Activated naive CD4-positive, alpha-beta T cell treated with anti-CD3 and anti-CD28 coated beads, Interleukin-2, amount 10 ng/mL, durations not matched to agents 7 days and 5 days (primary cell): Measurements from ENCODE around the gene ADAMTS2.
A peak's percentile ranks its signal among the peaks of the same experiment; 100 is the strongest.

ENCODE experiments used
- CTCF ChIA-PET: fragments of 350-600 bp; sonication (Branson Sonifier 250); formaldehyde crosslinking; loops from one replicate; lab custom pipeline; 2021; ENCODE audit warnings: antibody characterized with exemption; lab: Charles Lee
- DNase-seq: peaks from one replicate; pipeline ENCODE4 v3.0.0-alpha.2; 2020
- H3K27ac Mint-ChIP-seq: one replicate; pipeline ENCODE4 v1.8.0; 2021; ENCODE audit warnings: mild to moderate bottlenecking, moderate library complexity, mixed read lengths
- H3K27me3 Mint-ChIP-seq: one replicate; pipeline ENCODE4 v1.8.0; 2021; ENCODE audit warnings: mild to moderate bottlenecking, mixed read lengths
- H3K36me3 Mint-ChIP-seq: one replicate; pipeline ENCODE4 v1.8.0; 2021; ENCODE audit warnings: mixed read lengths
- H3K4me1 Mint-ChIP-seq: one replicate; pipeline ENCODE4 v1.8.0; 2021; ENCODE audit warnings: mixed read lengths
- H3K4me3 Mint-ChIP-seq: one replicate; pipeline ENCODE4 v1.8.0; 2021; ENCODE audit warnings: mild to moderate bottlenecking, moderate library complexity, mixed read lengths
- H3K9me3 Mint-ChIP-seq: one replicate; pipeline ENCODE4 v1.8.0; 2021; ENCODE audit warnings: mixed read lengths

Gene ADAMTS2

DNA sequence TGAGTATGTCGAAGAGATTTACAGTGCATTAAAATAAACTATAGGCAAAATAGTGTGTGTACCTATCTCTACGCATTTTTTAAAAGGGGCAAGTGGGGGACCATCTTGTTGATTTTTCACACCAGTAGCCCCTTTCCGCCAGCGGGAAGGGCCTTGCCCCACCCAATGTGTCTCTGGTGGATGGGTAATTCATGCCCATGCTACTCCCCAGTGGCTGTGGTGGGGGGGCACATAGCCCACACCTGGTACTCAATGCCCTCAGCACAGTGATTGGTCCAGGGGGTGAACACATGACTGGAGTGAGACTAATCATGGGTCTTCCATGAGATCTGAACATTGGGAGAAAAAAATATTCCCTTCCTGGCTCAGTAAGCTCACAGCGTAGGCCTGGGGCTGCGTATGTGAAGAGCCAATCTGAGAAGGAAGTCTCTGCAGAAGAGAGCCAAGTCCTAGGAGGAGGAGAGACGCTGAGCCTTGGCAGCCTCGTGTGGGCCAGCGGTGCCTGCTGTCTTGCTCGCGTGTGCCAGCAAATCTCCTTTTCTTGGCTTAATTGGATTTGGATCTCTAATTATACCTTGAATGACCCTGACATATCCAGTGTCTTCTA lies 103.4 kb downstream of the ADAMTS2 start:
- H3K27me3 Mint-ChIP-seq = peaks cover 4% of the 10 kb centered on the region
- H3K27ac Mint-ChIP-seq = no peak overlapping the region
- no peak overlapping the region for H3K4me3 Mint-ChIP-seq
- peaks cover 21% of the 10 kb centered on the region for H3K9me3 Mint-ChIP-seq
- DNase-seq = peak; percentile 3
- CTCF ChIA-PET = no interaction called here
- no peaks in the 10 kb centered on the region for H3K36me3 Mint-ChIP-seq
- H3K4me1 Mint-ChIP-seq = no peaks in the 10 kb centered on the region

DNA sequence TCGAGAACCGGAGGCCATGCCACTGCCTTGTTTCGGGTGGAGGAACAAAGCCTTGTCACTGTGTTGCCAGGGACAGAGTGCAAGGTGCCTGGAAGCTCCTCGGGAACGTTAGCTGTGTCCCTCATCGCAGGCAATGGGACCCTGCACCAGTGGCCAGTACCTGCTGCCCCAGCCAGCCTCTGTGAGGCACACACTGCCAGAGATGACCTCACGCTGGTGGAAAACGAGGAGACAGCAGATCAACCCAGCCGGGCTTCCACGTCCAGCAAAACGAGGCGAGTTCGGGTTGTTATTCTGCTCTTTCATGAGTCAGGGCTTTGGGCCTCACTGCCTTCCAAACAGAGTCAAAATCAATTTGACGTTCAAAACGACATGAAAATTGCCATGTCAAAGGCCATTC lies 104.1 kb downstream of the ADAMTS2 start:
- DNase-seq = peak; percentile 3
- Mint-ChIP-seq H3K9me3 (peaks cover 23% of the 10 kb centered on the region), H3K4me3 (no peak overlapping the region), H3K27ac (no peak overlapping the region), H3K4me1 (no peaks in the 10 kb centered on the region), H3K27me3 (peaks cover 4% of the 10 kb centered on the region), H3K36me3 (no peaks in the 10 kb centered on the region)
- CTCF ChIA-PET = no interaction called here

DNA sequence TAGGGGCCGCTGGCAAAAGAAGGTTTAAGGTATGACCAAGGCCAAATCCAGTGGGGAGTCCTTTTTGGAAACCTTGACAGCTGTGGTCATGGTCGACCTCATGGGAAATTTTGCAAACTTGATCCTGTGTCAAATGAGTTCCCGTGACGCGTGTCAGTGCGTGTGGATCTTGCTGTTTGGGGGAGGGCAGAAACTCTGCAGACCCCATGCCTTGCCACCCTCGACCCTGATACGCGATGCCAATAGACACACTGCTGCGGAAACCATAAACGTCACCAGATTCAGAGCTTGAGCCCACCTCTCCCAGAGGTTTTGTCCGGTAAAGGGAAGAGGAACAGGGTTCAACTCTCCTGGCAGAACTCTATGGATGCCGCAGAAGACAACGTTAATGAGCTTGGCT lies 104.7 kb downstream of the ADAMTS2 start:
- Mint-ChIP-seq H3K27ac (no peak overlapping the region), H3K9me3 (peaks cover 23% of the 10 kb centered on the region), H3K36me3 (no peaks in the 10 kb centered on the region), H3K27me3 (peaks cover 4% of the 10 kb centered on the region), H3K4me3 (no peak overlapping the region), H3K4me1 (no peaks in the 10 kb centered on the region)
- CTCF ChIA-PET = no interaction called here
- DNase-seq = peak; percentile 13

DNA sequence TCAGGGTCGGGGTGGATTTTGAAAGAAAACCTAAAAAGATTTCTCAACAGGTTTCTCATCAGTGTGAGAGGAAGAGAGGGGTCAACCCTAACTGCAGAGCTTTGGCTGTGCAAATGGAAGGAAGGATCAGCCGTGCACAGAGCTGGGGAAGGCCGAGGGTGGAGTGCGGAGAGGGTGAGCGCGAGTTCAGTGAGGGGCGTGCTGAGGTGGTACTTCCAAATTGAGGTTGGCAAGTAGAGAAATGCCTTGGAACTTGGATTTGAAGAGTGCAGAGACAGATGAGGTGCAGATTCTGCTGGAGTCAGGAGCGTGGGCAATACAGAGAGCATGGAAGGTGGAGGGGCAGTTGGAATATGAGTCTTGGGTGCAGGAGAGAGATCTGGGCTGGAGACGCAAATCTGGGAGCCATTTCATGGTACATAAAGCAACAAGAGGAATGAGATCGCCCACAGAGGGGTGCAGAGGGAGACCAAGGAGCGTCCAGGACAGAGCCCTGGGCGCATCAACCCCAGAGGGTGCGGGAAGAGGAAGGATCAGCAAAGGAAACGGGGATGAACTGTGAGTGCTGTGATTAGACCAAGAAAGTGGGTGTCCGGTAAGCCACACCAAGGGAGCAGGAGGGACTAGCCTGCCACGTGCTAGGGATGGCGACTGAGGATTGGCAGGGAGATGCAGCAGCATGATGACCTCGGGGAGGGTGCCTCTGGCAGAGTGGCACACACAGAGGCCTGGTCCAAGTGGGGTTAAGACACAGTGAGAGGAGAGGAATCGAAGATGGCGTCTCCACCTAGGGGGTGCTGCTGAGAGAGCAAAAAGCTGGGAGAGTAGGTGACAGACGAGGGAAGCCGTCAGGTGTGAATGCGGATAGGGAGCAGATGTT lies 105.8 kb downstream of the ADAMTS2 start:
- Mint-ChIP-seq H3K27me3 (peaks cover 4% of the 10 kb centered on the region), H3K27ac (no peak overlapping the region), H3K9me3 (peaks cover 23% of the 10 kb centered on the region), H3K36me3 (no peaks in the 10 kb centered on the region), H3K4me1 (no peaks in the 10 kb centered on the region), H3K4me3 (no peak overlapping the region)
- DNase-seq = peak; percentile 13
- CTCF ChIA-PET = no interaction called here

DNA sequence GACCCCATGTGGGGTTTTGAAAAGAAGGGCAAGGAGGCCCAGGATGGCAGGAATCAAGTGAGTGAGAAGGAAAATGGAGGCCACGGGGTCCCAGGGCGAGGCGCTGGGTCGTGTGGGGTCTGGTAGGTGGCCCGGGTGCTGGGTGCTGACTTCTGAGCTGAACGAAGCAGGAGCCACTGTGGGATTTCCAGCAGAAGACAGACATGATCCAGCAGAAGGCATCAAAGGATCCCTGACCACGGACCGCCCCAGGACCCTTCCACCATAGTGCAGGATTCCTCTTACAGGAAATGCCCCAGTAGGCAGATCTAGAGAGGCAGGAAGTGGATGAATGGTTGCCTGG lies 106.7 kb downstream of the ADAMTS2 start:
- H3K36me3 Mint-ChIP-seq = no peaks in the 10 kb centered on the region
- peaks cover 21% of the 10 kb centered on the region for H3K9me3 Mint-ChIP-seq
- no peak overlapping the region for H3K27ac Mint-ChIP-seq
- no peaks in the 10 kb centered on the region for H3K27me3 Mint-ChIP-seq
- CTCF ChIA-PET = no interaction called here
- H3K4me1 Mint-ChIP-seq = no peaks in the 10 kb centered on the region
- no peak overlapping the region for H3K4me3 Mint-ChIP-seq
- DNase-seq = no peak

DNA sequence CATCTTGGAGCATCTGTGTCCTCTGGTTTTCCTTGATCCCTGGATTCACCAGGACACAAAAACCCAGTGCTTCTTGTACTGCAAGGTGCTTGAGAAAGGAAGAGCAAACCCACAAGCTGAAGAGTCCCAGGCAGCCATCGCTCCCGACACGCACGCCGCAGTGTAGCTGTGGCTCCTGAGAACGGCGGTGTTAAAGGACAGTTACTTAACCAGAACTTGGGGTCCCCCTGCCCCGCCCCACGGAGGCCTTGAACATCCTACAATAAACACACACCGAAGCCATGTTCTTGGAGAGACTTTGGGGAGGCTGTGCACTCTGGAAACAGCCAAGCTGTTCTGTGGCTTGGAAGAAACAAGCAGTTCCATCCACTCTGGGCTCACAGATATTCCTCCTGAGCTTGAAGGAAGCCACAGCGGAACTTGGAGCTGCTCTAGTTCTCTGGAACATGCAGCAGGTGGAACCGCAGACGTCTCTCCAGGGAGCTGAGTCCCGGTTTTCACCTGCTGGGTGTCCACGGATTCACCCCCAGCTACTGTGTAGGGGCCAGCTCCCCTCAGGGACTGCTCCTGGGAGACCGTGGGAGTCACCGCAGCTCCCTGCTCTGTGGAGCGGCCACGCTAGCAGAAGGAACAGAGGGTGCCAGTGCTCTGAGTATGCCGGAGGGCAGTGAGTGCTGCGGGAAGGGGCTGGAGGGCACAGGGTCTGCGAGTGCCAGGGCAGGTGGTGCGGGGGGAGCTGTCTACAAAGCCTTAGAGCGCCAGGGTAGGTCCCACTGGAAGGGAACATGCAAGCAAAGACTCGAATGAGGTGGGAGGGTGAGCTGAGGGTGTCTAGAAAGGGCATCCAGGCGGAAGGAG lies 107.3 kb downstream of the ADAMTS2 start:
- Mint-ChIP-seq H3K4me1 (no peaks in the 10 kb centered on the region), H3K36me3 (no peaks in the 10 kb centered on the region), H3K27me3 (no peaks in the 10 kb centered on the region), H3K27ac (no peak overlapping the region), H3K4me3 (no peak overlapping the region), H3K9me3 (peaks cover 21% of the 10 kb centered on the region)
- DNase-seq = no peak
- CTCF ChIA-PET = no interaction called here

DNA sequence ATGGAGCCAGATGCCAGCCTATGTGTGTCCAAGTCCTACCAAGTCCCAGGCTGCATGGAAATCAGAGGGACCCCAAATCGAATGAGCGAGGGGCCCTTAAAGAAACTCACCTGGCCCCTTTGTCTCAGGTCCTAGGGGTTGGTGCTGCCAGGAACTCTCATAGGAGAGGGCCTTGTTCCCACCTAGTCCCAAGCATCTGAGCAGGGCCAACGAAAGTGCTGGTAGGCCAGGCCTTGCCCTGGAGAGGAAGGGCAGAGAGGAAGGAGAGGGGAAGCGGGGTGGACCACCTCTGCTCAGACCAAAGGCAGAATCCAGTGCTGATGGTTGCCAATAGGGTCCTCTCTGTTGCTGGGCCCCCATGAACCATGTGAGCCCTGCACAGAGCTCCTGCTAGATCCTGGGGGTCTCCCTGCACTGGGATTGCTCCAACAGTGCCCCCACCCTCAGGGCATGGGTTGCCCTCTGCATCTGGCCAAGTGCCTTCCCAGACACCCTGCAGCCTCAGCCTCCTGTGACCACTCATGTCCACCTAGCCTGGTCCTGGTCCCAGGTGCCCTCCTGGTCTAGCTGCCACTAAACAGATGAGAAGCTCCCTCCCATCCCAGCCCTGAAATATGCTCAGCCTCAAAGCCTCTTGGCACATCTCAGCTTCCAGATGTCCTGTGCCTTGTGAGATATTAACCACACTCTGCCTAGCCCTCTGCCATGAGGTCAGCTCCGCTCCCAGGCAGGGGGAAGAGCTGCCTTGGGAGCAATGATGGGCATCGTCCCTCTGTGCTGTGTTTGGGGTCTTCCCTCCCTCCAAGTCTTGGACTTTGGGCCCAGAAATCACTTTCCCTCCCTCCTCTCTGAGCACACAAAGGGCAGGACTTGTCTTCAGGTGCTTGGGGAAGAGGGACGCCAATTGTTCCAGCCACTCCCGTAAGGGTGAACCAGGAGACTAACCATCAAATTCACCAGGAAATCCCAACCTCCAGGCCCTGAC lies 109.6 kb downstream of the ADAMTS2 start:
- peaks cover 21% of the 10 kb centered on the region for H3K9me3 Mint-ChIP-seq
- H3K4me1 Mint-ChIP-seq = no peaks in the 10 kb centered on the region
- H3K27ac Mint-ChIP-seq = no peak overlapping the region
- CTCF ChIA-PET = no interaction called here
- H3K27me3 Mint-ChIP-seq = no peaks in the 10 kb centered on the region
- H3K36me3 Mint-ChIP-seq = no peaks in the 10 kb centered on the region
- peak; percentile 14 for DNase-seq
- H3K4me3 Mint-ChIP-seq = no peak overlapping the region

DNA sequence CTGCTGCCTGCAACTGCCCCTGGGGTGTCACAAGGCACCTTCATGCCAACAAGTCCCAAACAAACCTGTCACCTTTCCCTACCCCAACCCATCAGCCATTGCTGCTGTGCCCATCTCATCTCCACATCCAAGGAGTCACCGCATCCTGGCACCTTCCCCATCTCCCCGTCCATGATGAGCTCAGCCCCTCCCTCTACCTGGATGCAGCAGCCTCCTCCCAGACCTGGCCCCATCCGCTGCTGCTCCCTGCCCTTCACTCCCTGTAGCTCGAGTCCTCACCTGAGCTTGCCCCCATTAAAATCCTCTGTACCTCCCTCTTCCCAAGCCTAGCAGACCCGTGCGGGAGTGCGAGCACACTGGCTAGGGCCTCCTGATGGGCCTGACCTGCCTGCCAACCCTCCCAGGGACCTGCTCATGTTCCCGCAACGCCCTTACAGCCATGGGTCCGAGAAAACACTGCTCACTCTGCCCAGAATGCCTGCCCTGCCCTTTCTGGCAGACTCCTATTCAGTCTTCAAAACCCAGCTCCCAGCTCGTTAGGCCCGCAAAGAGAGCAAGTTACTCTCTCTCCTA lies 110.6 kb downstream of the ADAMTS2 start:
- Mint-ChIP-seq H3K4me3 (no peak overlapping the region), H3K9me3 (peaks cover 15% of the 10 kb centered on the region), H3K4me1 (no peaks in the 10 kb centered on the region), H3K27ac (peak overlapping the region; percentile 16), H3K27me3 (no peaks in the 10 kb centered on the region), H3K36me3 (no peaks in the 10 kb centered on the region)
- no peak for DNase-seq
- CTCF ChIA-PET = no interaction called here

DNA sequence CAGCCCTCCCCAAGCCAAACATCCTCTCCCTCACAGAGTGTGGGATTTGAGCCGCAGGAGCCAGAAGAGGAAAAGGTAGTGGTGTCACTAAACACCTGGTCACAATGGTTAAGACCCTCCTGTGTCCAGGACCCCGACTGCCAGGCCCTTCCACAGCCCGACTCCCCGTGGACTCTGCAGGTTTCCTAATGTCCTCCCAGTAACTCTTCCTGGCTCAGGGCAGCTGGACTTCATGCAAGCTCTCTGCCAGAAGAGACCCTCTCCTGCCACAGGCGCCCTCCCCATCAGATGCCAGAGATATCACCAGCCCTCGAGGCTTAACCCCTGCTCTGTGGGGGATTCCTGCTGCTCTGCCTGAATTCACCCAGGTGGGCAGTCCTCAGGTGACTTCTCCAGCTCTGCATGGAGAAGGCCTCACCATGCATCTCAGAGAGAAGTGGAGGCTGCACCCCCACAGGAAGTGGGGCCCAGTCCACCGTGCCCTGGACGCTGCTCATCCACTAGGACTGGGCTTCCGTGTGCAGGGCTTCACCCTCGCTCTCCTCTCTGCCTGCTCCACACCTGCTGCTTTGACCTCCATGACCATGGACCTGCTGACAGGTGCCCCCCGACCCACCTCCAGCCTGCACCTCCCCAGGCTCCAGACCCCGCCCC lies 111.2 kb downstream of the ADAMTS2 start:
- Mint-ChIP-seq H3K27me3 (no peaks in the 10 kb centered on the region), H3K27ac (no peak overlapping the region), H3K4me1 (no peaks in the 10 kb centered on the region), H3K4me3 (no peak overlapping the region), H3K36me3 (no peaks in the 10 kb centered on the region), H3K9me3 (peaks cover 11% of the 10 kb centered on the region)
- CTCF ChIA-PET = no interaction called here
- no peak for DNase-seq

DNA sequence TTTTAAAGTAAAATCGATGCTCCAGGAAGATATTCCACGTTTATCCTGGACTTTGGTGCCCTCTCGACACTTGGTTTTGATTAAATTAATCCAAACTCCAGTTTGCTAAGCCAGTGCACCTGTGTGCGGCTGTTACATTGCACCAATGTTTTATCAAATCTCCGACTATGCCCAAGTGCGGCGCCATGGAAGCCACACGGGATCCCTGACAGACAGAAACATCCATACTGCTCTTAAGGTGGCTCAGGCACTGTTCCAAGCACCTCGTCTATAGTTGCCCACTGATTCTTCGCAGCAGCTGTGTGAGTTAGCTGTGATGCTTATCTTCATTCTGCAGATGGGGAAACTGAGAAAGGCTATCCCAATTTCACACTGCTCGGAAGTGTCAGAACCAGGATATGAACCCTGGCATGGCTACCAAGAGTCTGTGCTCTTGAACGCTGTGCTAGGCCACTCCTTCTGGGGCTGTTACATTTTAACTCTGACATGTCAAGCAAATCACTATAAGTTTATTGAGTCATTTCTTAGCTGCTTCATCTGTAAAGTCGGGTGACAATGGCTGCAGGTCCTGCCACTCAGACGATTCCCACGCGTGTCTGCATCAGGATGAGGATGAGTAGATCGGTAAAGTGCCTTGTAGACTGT lies 113.0 kb downstream of the ADAMTS2 start:
- no peak for DNase-seq
- Mint-ChIP-seq H3K27me3 (no peaks in the 10 kb centered on the region), H3K9me3 (peaks cover 3% of the 10 kb centered on the region), H3K4me3 (no peak overlapping the region), H3K27ac (no peak overlapping the region), H3K4me1 (no peaks in the 10 kb centered on the region), H3K36me3 (no peaks in the 10 kb centered on the region)
- CTCF ChIA-PET = no interaction called here

DNA sequence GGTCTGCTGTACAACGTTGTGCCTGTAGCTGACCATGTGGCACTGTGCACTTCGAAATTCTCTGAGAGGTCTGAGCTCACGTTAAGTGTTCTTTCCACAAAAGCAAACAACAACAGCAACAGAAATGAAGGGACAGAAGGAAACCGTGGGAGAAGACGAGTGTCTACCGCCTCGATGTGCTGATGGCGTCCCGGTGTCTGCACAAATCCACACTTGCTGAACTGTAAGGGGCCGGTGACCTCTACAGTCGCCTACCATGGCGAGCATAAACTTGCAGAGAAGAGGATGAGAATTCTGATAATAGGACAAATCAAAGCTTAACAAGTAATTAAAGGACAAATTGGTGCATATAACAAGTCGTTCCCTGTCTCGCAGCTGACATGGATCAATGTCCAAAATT lies 114.0 kb downstream of the ADAMTS2 start:
- no peaks in the 10 kb centered on the region for H3K4me1 Mint-ChIP-seq
- H3K27ac Mint-ChIP-seq = no peak overlapping the region
- DNase-seq = no peak
- H3K27me3 Mint-ChIP-seq = no peaks in the 10 kb centered on the region
- H3K36me3 Mint-ChIP-seq = no peaks in the 10 kb centered on the region
- CTCF ChIA-PET = no interaction called here
- no peaks in the 10 kb centered on the region for H3K9me3 Mint-ChIP-seq
- H3K4me3 Mint-ChIP-seq = no peak overlapping the region

DNA sequence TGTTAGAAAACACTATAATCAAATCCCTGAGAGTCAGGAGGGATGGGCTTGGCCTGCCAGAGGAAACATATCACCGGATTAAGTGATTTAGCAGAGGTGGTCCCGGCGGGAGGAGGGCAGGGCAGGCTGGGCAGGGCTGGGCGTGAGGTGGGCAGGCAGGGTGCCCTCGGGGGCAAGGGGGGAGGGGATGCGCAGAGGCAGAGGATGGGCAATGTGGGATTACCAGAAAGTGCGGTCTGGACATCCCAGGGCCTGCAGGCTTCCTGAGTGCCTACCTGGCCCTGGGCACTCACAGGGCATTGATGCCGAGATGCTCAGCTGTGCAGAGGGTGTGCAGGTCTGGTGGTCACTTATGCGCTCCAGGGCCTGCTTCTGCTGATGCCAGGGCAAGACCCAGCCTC lies 115.2 kb downstream of the ADAMTS2 start:
- no peak overlapping the region for H3K27ac Mint-ChIP-seq
- CTCF ChIA-PET = no interaction called here
- H3K36me3 Mint-ChIP-seq = no peaks in the 10 kb centered on the region
- no peak overlapping the region for H3K4me3 Mint-ChIP-seq
- H3K27me3 Mint-ChIP-seq = no peaks in the 10 kb centered on the region
- DNase-seq = no peak
- H3K4me1 Mint-ChIP-seq = no peaks in the 10 kb centered on the region
- peaks cover 2% of the 10 kb centered on the region for H3K9me3 Mint-ChIP-seq
